HepG2 (cell line): Measurements from ENCODE around the gene TRIM59. TPM values are rescaled to one million over a fixed set of nuclear protein-coding genes. Genes with fewer than 3 reads are reported as not detected.

ENCODE experiments used
- BCL6 ChIP-seq: IDR thresholded peaks from 2 replicates; pipeline ENCODE4 v1.6.1; 2016; ENCODE audit warnings: missing genetic modification reagents, missing compliant biosample characterization
- CCDC6 ChIP-seq: sonication (generic); formaldehyde crosslinking; IDR thresholded peaks from 2 replicates; pipeline ENCODE4 v1.8.1; 2022; ENCODE audit warnings: mild to moderate bottlenecking, missing genetic modification reagents, moderate library complexity
- CHCHD3 ChIP-seq: sonication (generic); formaldehyde crosslinking; IDR thresholded peaks from 2 replicates; pipeline ENCODE4 v1.8.0; 2022; ENCODE audit warnings: mild to moderate bottlenecking, missing genetic modification reagents, moderate library complexity
- CREM ChIP-seq, 2 experiments: sonication (generic) in 1 of 2; formaldehyde crosslinking in 1 of 2; IDR thresholded peaks; 2 replicates each; pipeline versions ENCODE4 v1.4.0 to v1.6.1; 2016 to 2020; ENCODE audit warnings: antibody characterized with exemption in 1 of 2, mild to moderate bottlenecking in 1 of 2, missing genetic modification reagents in 1 of 2
- DMTF1 ChIP-seq: sonication (generic); formaldehyde crosslinking; IDR thresholded peaks from 2 replicates; pipeline ENCODE4 v1.4.0; 2020; ENCODE audit warnings: mild to moderate bottlenecking, missing genetic modification reagents
- E2F5 ChIP-seq: sonication (generic); formaldehyde crosslinking; conservative IDR thresholded peaks from 2 replicates; pipeline ENCODE4 v1.4.0; 2020; ENCODE audit warnings: missing genetic modification reagents
- ETS1 ChIP-seq: sonication (generic); formaldehyde crosslinking; IDR thresholded peaks from 2 replicates; pipeline ENCODE4 v1.4.0; 2020; ENCODE audit warnings: missing genetic modification reagents
- FOXC1 ChIP-seq: sonication (generic); formaldehyde crosslinking; IDR thresholded peaks from 2 replicates; pipeline ENCODE4 v1.8.0; 2022; ENCODE audit warnings: mild to moderate bottlenecking, missing genetic modification reagents, borderline replicate concordance
- FOXP4 ChIP-seq: sonication (generic); formaldehyde crosslinking; IDR thresholded peaks from 2 replicates; pipeline ENCODE4 v1.4.0; 2020; ENCODE audit warnings: missing genetic modification reagents
- KAT8 ChIP-seq: IDR thresholded peaks from 2 replicates; pipeline ENCODE4 v1.6.1; 2016; ENCODE audit warnings: missing genetic modification reagents, missing compliant biosample characterization
- KDM5A ChIP-seq: fragments of 200-600 bp; sonication (generic); IDR thresholded peaks from 2 replicates; pipeline ENCODE4 v1.7.0; 2018; ENCODE audit warnings: antibody characterized with exemption, mild to moderate bottlenecking, low read length, borderline replicate concordance
- REST ChIP-seq, 2 experiments: IDR thresholded peaks; 2 replicates each; pipeline ENCODE4 v1.6.1; 2011 to 2012; ENCODE audit warnings: low read length in 2 of 2, borderline replicate concordance in 1 of 2, low read depth in 1 of 2, mild to moderate bottlenecking in 1 of 2, moderate library complexity in 1 of 2
- ZBTB2 ChIP-seq: sonication (generic); formaldehyde crosslinking; IDR thresholded peaks from 2 replicates; pipeline ENCODE4 v1.8.0; 2022; ENCODE audit warnings: low read depth, missing genetic modification reagents
- polyA plus RNA-seq, 8 experiments: library from polyadenylated mRNA; depleted of rRNA in 3 of 8; stranded (reverse) in 7 of 8; unstranded in 1 of 8; fragments of >200 nt; fragmentation: Illumina TruSeq in 4 of 8; extraction: Trizol in 4 of 8; gene quantifications; 2 replicates each; pipeline versions ENCODE4 v1.2.1 to v1.2.3, GENCODE V29; 2011 to 2016; ENCODE audit warnings: low read depth in 4 of 8, missing spikeins in 1 of 8, mixed read lengths in 1 of 8; ENCODE audit not compliant: insufficient read depth in 1 of 8
- total RNA-seq, 5 experiments: library from RNA; depleted of rRNA; stranded (reverse); fragments of >200 nt; fragmentation: Illumina TruSeq; extraction: Trizol; gene quantifications; 2 replicates each; pipeline ENCODE4 v1.2.3, GENCODE V29; 2016; ENCODE audit warnings: low read depth in 1 of 5

Gene TRIM59
- total and polyA plus RNA-seq, 2 of the 13 experiments (the other 11 are each of a cell fraction or from before 2014, with no cell fraction given): 1.3 to 3.2 TPM

- no peak for TF ChIP-seq ETS1 (CRISPR knock-in tag)
- TF ChIP-seq KAT8 (CRISPR knock-in tag): peak; percentile 78
- peak; percentile 83 for TF ChIP-seq E2F5 (CRISPR knock-in tag)
- TF ChIP-seq FOXC1 (CRISPR knock-in tag): no peak
- no peak for TF ChIP-seq FOXP4
- TF ChIP-seq CREM (IDR thresholded peaks at IDR 0.05): peak; percentile 90
- TF ChIP-seq CREM (CRISPR knock-in tag; IDR thresholded peaks at IDR 0.05): peak; percentile 23; the same call in 1 of the 2 replicates
- TF ChIP-seq BCL6 (CRISPR knock-in tag): peak; percentile 23; the same call in 1 of the 2 replicates
- no peak for TF ChIP-seq DMTF1 (CRISPR knock-in tag)
- 0 out of 4 replicates have a peak, but pooled peaks of 1 of the 2 experiments have one; percentile 21 for TF ChIP-seq REST (IDR thresholded peaks at IDR 0.05; ENCODE audit: borderline replicate concordance in 1 of 2, low read depth in 1 of 2, low read length in 2 of 2)
- peak; percentile 70; the same call in 1 of the 2 replicates for TF ChIP-seq ZBTB2 (CRISPR knock-in tag)
- peak; percentile 79 for TF ChIP-seq CCDC6 (CRISPR knock-in tag)
- 0 out of 2 replicates have a peak, but pooled peaks have one; percentile 75 for TF ChIP-seq CHCHD3 (CRISPR knock-in tag)
- TF ChIP-seq KDM5A: peak; percentile 73
Measured at GRCh38 chr3:160399125-160400029, 50.2 kb downstream of the TRIM59 start, which contains the start of the genes IFT80 and SMC4 (continued).
